ENCODE data around the gene EIF4A3.

Gene EIF4A3

GRCh38 chr17:80195141-80195540 lies 48.2 kb upstream of the EIF4A3 start:
- no peaks in the 10 kb centered on the region for H3F3A ChIP-seq (ENCODE audit: low read depth)
- no peak overlapping the region for H3K9ac ChIP-seq (ENCODE audit: low read depth, low read length, poor library complexity, severe bottlenecking)
- H3K9me3 ChIP-seq (ENCODE audit: insufficient read depth, low read depth, low read length): no peaks in the 10 kb centered on the region
- H3K36me3 ChIP-seq (ENCODE audit: insufficient read depth, low read length): no peaks in the 10 kb centered on the region
- no peak overlapping the region for H3K4me3 ChIP-seq (ENCODE audit: low read length, poor library complexity, severe bottlenecking)
- H4K20me1 ChIP-seq (ENCODE audit: insufficient read depth, low read length, poor library complexity, severe bottlenecking): no peaks in the 10 kb centered on the region
- no peak overlapping the region for H3K4me2 ChIP-seq (ENCODE audit: low read depth, low read length, poor library complexity, severe bottlenecking)
- no peaks in the 10 kb centered on the region for H3K4me1 ChIP-seq (ENCODE audit: insufficient read depth, low read length, poor library complexity, severe bottlenecking)
- no peaks in the 10 kb centered on the region for H3K79me2 ChIP-seq (ENCODE audit: insufficient read depth, low read length)
- no peaks in the 10 kb centered on the region for H3K9me2 ChIP-seq (replicated peaks; ENCODE audit: low read depth, low read length)
- no peaks in the 10 kb centered on the region for H3K27me3 ChIP-seq (ENCODE audit: insufficient read depth, low read length, poor library complexity, severe bottlenecking)
- H2AFZ ChIP-seq (ENCODE audit: low read length): no peak overlapping the region
- no peak for TF ChIP-seq CTCF (conservative IDR thresholded peaks at IDR 0.05; ENCODE audit: low read length)
- no peak for TF ChIP-seq EZH2phosphoT487 (IDR thresholded peaks at IDR 0.05; ENCODE audit: borderline replicate concordance)

GRCh38 chr17:80191865-80192661 lies 45.1 kb upstream of the EIF4A3 start:
- no peak overlapping the region for H3K4me3 ChIP-seq (ENCODE audit: low read length, poor library complexity, severe bottlenecking)
- no peaks in the 10 kb centered on the region for H3K9me3 ChIP-seq (ENCODE audit: insufficient read depth, low read depth, low read length)
- no peaks in the 10 kb centered on the region for H3K9me2 ChIP-seq (replicated peaks; ENCODE audit: low read depth, low read length)
- H3K4me1 ChIP-seq (ENCODE audit: insufficient read depth, low read length, poor library complexity, severe bottlenecking): no peaks in the 10 kb centered on the region
- no peak overlapping the region for H3K9ac ChIP-seq (ENCODE audit: low read depth, low read length, poor library complexity, severe bottlenecking)
- H2AFZ ChIP-seq (ENCODE audit: low read length): no peak overlapping the region
- no peaks in the 10 kb centered on the region for H4K20me1 ChIP-seq (ENCODE audit: insufficient read depth, low read length, poor library complexity, severe bottlenecking)
- no peaks in the 10 kb centered on the region for H3K36me3 ChIP-seq (ENCODE audit: insufficient read depth, low read length)
- H3F3A ChIP-seq (ENCODE audit: low read depth): no peaks in the 10 kb centered on the region
- H3K27me3 ChIP-seq (ENCODE audit: insufficient read depth, low read length, poor library complexity, severe bottlenecking): no peaks in the 10 kb centered on the region
- TF ChIP-seq CTCF (conservative IDR thresholded peaks at IDR 0.05; ENCODE audit: low read length): no peak
- TF ChIP-seq EZH2phosphoT487 (IDR thresholded peaks at IDR 0.05; ENCODE audit: borderline replicate concordance): no peak
- no peaks in the 10 kb centered on the region for H3K79me2 ChIP-seq (ENCODE audit: insufficient read depth, low read length)
- H3K4me2 ChIP-seq (ENCODE audit: low read depth, low read length, poor library complexity, severe bottlenecking): no peak overlapping the region

- no peak overlapping the region for H3K4me2 ChIP-seq (ENCODE audit: low read depth, low read length, poor library complexity, severe bottlenecking)
- no peak overlapping the region for H2AFZ ChIP-seq (ENCODE audit: low read length)
- H3K79me2 ChIP-seq (ENCODE audit: insufficient read depth, low read length): no peaks in the 10 kb centered on the region
- no peak overlapping the region for H3K9ac ChIP-seq (ENCODE audit: low read depth, low read length, poor library complexity, severe bottlenecking)
- no peak overlapping the region for H3K4me3 ChIP-seq (ENCODE audit: low read length, poor library complexity, severe bottlenecking)
- no peaks in the 10 kb centered on the region for H3K27me3 ChIP-seq (ENCODE audit: insufficient read depth, low read length, poor library complexity, severe bottlenecking)
- TF ChIP-seq CTCF (conservative IDR thresholded peaks at IDR 0.05; ENCODE audit: low read length) (no peak), EZH2phosphoT487 (IDR thresholded peaks at IDR 0.05; ENCODE audit: borderline replicate concordance) (no peak)
- H3K4me1 ChIP-seq (ENCODE audit: insufficient read depth, low read length, poor library complexity, severe bottlenecking): no peaks in the 10 kb centered on the region
- H4K20me1 ChIP-seq (ENCODE audit: insufficient read depth, low read length, poor library complexity, severe bottlenecking): no peaks in the 10 kb centered on the region
- H3F3A ChIP-seq (ENCODE audit: low read depth): no peaks in the 10 kb centered on the region
- no peaks in the 10 kb centered on the region for H3K36me3 ChIP-seq (ENCODE audit: insufficient read depth, low read length)
- no peaks in the 10 kb centered on the region for H3K9me2 ChIP-seq (replicated peaks; ENCODE audit: low read depth, low read length)
- no peaks in the 10 kb centered on the region for H3K9me3 ChIP-seq (ENCODE audit: insufficient read depth, low read depth, low read length)
These were observed 44.3 kb upstream of the EIF4A3 start for GRCh38 chr17:80191192-80191591.
